HepG2 (cell line): ENCODE measurements around the gene OR6C76.

ENCODE experiments used
- ATF7 ChIP-seq, 2 experiments: fragments of 450-650 bp in 1 of 2; sonication (generic) in 1 of 2; formaldehyde crosslinking in 1 of 2; IDR thresholded peaks; 2 replicates each; pipeline versions ENCODE4 v1.4.0 to v1.6.1; 2016 to 2020; ENCODE audit warnings: antibody characterized with exemption in 1 of 2, mild to moderate bottlenecking in 1 of 2, missing genetic modification reagents in 1 of 2
- CREB1 ChIP-seq, 2 experiments: fragments of 450-650 bp in 1 of 2; IDR thresholded peaks; 2 replicates each; pipeline ENCODE4 v1.6.1; 2016 to 2017; ENCODE audit warnings: control low read depth in 1 of 2, mild to moderate bottlenecking in 1 of 2, missing compliant biosample characterization in 1 of 2, missing genetic modification characterization in 1 of 2
- CREM ChIP-seq, 2 experiments: sonication (generic) in 1 of 2; formaldehyde crosslinking in 1 of 2; IDR thresholded peaks; 2 replicates each; pipeline versions ENCODE4 v1.4.0 to v1.6.1; 2016 to 2020; ENCODE audit warnings: antibody characterized with exemption in 1 of 2, mild to moderate bottlenecking in 1 of 2, missing genetic modification reagents in 1 of 2
- CTCF ChIP-seq: sonication (generic); formaldehyde crosslinking; IDR thresholded peaks from 2 replicates; pipeline ENCODE4 v1.5.0; 2020; ENCODE audit warnings: mild to moderate bottlenecking, missing genetic modification reagents, moderate library complexity
- MTF1 ChIP-seq: sonication (generic); formaldehyde crosslinking; IDR thresholded peaks from 2 replicates; pipeline ENCODE4 v1.5.0; 2020; ENCODE audit warnings: missing genetic modification reagents
- PHF8 ChIP-seq: sonication (generic); formaldehyde crosslinking; IDR thresholded peaks from 2 replicates; pipeline ENCODE4 v1.5.0; 2020; ENCODE audit warnings: missing genetic modification reagents
- POLR2AphosphoS2 ChIP-seq: IDR thresholded peaks from 2 replicates; pipeline ENCODE4 v1.6.1; 2011; ENCODE audit warnings: low read depth, low read length, improper control_type of control experiment
- ZBTB21 ChIP-seq: sonication (generic); formaldehyde crosslinking; IDR thresholded peaks from 2 replicates; pipeline ENCODE4 v1.4.0; 2020; ENCODE audit warnings: missing genetic modification reagents
- ZFP37 ChIP-seq: sonication (generic); formaldehyde crosslinking; IDR thresholded peaks from 2 replicates; pipeline ENCODE4 v1.4.0; 2020; ENCODE audit warnings: missing genetic modification reagents, borderline replicate concordance
- ZNF567 ChIP-seq: sonication (generic); formaldehyde crosslinking; IDR thresholded peaks from 2 replicates; pipeline ENCODE4 v1.8.1; 2023; ENCODE audit warnings: mild to moderate bottlenecking, missing genetic modification reagents, borderline replicate concordance
- ZNF644 ChIP-seq: IDR thresholded peaks from 2 replicates; pipeline ENCODE4 v1.6.1; 2016; ENCODE audit warnings: low read depth
- ZSCAN30 ChIP-seq: sonication (generic); formaldehyde crosslinking; IDR thresholded peaks from 2 replicates; pipeline ENCODE4 v1.5.0; 2020; ENCODE audit warnings: mild to moderate bottlenecking, missing genetic modification reagents

GRCh38 chr12:55472264-55472663 lies 46.2 kb downstream of the OR6C76 start:
- TF ChIP-seq CREM (IDR thresholded peaks at IDR 0.05): no peak
- TF ChIP-seq CREM (CRISPR knock-in tag; IDR thresholded peaks at IDR 0.05): no peak
- no peak for TF ChIP-seq ATF7 (IDR thresholded peaks at IDR 0.05)
- no peak for TF ChIP-seq ATF7 (CRISPR knock-in tag; IDR thresholded peaks at IDR 0.05)
- TF ChIP-seq CREB1 (IDR thresholded peaks at IDR 0.05): no peak
- no peak for TF ChIP-seq CREB1 (CRISPR knock-in tag; IDR thresholded peaks at IDR 0.05)
- no peak for TF ChIP-seq ZFP37 (CRISPR knock-in tag)
- no peak for TF ChIP-seq ZSCAN30 (CRISPR knock-in tag)
- TF ChIP-seq CTCF: no peak
- no peak for TF ChIP-seq PHF8 (CRISPR knock-in tag)
- no peak for TF ChIP-seq ZNF644 (CRISPR knock-in tag)
- TF ChIP-seq ZBTB21 (CRISPR knock-in tag): no peak
- TF ChIP-seq MTF1 (CRISPR knock-in tag): no peak
- no peak for TF ChIP-seq ZNF567
- no peak for TF ChIP-seq POLR2AphosphoS2
